NOMO-1 treated with DMSO at 0.1 percent for 48 hours (cell line): Measurements from ENCODE around the gene CGREF1.
"Not testable (repeated sequence)": the region's sequence is repeated elsewhere in the genome, so short reads cannot be mapped to it uniquely, and the experiment has no call there.

Source experiments
- DNase-seq: peaks from one replicate; lab custom pipeline; 2025; ENCODE audit not compliant: unreplicated experiment; lab: John Stamatoyannopoulos, UW

Gene CGREF1

GRCh38 chr2:27137322-27137935 is 18.5 kb upstream of the CGREF1 start:
- no peak for DNase-seq

GRCh38 chr2:27136751-27137150 is 17.8 kb upstream of the CGREF1 start:
- no peak for DNase-seq

- DNase-seq = peak; percentile 44
Measured at GRCh38 chr2:27135478-27135955, 16.6 kb upstream of the CGREF1 start.

- DNase-seq = no peak
Measured at GRCh38 chr2:27134781-27135477, 16.0 kb upstream of the CGREF1 start.

- DNase-seq = peak; percentile 92
Measured at GRCh38 chr2:27133905-27134780, 15.2 kb upstream of the CGREF1 start, which contains the start of gene PREB. Gene PREB, minus strand, starts transcription at chr2:27134636. Its CDS starts 215 bp downstream, at chr2:27134421.

- no peak for DNase-seq
Measured at GRCh38 chr2:27133195-27133875, 14.4 kb upstream of the CGREF1 start.

GRCh38 chr2:27131429-27131828 is 12.5 kb upstream of the CGREF1 start:
- no peak for DNase-seq

- no peak for DNase-seq
Measured at GRCh38 chr2:27130396-27130795, 11.5 kb upstream of the CGREF1 start.

- no peak for DNase-seq
Measured at GRCh38 chr2:27128668-27129571, 10.0 kb upstream of the CGREF1 start.

GRCh38 chr2:27127883-27128667 is 9.1 kb upstream of the CGREF1 start:
- no peak for DNase-seq

GRCh38 chr2:27126252-27126710 is 7.4 kb upstream of the CGREF1 start:
- DNase-seq = no peak

- DNase-seq = no peak
Measured at GRCh38 chr2:27125104-27125503, 6.2 kb upstream of the CGREF1 start.

- peak; percentile 64 for DNase-seq
Measured at GRCh38 chr2:27123302-27124150, 4.6 kb upstream of the CGREF1 start, which contains the start of gene ABHD1. Gene ABHD1, plus strand, starts transcription at chr2:27123815. Its CDS starts 134 bp downstream, at chr2:27123949.

- DNase-seq = no peak
Measured at GRCh38 chr2:27122791-27123190, 3.9 kb upstream of the CGREF1 start.

- DNase-seq = peak; percentile 40
Measured at GRCh38 chr2:27121906-27122305, 3.0 kb upstream of the CGREF1 start.

- DNase-seq = not testable (repeated sequence)
Measured at GRCh38 chr2:27119330-27119670, 372 bp upstream of the CGREF1 start.

GRCh38 chr2:27117995-27118524 is 868 bp downstream of the CGREF1 start:
- DNase-seq = no peak

GRCh38 chr2:27115519-27115918 is 3.4 kb downstream of the CGREF1 start:
- no peak for DNase-seq
